Activated B cell treated with CpG ODN at 0.5 μM for 24 hours (primary cell): ENCODE data around the gene STK11IP. TPM values are rescaled to one million over a fixed set of nuclear protein-coding genes. Genes with fewer than 3 reads are reported as not detected.

Source experiments
- ATAC-seq: fragments of 200-7000 bp; cut with Tn5 transposase; one replicate; pipeline ENCODE4 v1.10.0; 2021; ENCODE audit warnings: low read depth, mild to moderate bottlenecking, moderate library complexity
- CTCF ChIA-PET: fragments of 350-600 bp; sonication (Branson Sonifier 250); formaldehyde crosslinking; loops from one replicate; lab custom pipeline; 2021; ENCODE audit warnings: antibody characterized with exemption; lab: Charles Lee
- POLR2A ChIA-PET: fragments of 350-600 bp; sonication (Branson Sonifier 250); formaldehyde crosslinking; loops from one replicate; lab custom pipeline; 2021; ENCODE audit warnings: antibody characterized with exemption; lab: Charles Lee
- DNase-seq: peaks from one replicate; pipeline ENCODE4 v3.0.0; 2022
- H3K27ac Mint-ChIP-seq: one replicate; pipeline ENCODE4 v1.8.0; 2020; ENCODE audit warnings: mixed read lengths
- H3K27me3 Mint-ChIP-seq: one replicate; pipeline ENCODE4 v1.8.0; 2021; ENCODE audit warnings: mixed read lengths
- H3K36me3 Mint-ChIP-seq: one replicate; pipeline ENCODE4 v1.8.0; 2021; ENCODE audit warnings: low read depth, mixed read lengths
- H3K4me1 Mint-ChIP-seq: one replicate; pipeline ENCODE4 v1.8.0; 2021; ENCODE audit warnings: mixed read lengths
- H3K4me3 Mint-ChIP-seq: one replicate; pipeline ENCODE4 v1.8.0; 2020; ENCODE audit warnings: mild to moderate bottlenecking, mixed read lengths
- H3K9me3 Mint-ChIP-seq: one replicate; pipeline ENCODE4 v1.8.0; 2020; ENCODE audit warnings: mixed read lengths
- intact Hi-C: fragments of 100-400 bp; cut with micrococcal nuclease; formaldehyde crosslinking; loops from one replicate; pipeline ENCODE4 v1.15.1; 2024
- total RNA-seq: library from RNA; stranded (reverse); gene quantifications from 2 replicates; pipeline ENCODE4 v1.2.3, GENCODE V29; 2022
- TF ChIP-seq, protein P1 (sequence below): fragments of 200-600 bp; IDR thresholded peaks from one replicate; pipeline ENCODE4 v1.8.0; 2022; ENCODE audit warnings: antibody characterized with exemption, mild to moderate bottlenecking

The STK11IP gene
- total RNA-seq, 1 donor from 2014 or later, result 53.6 TPM

DNA sequence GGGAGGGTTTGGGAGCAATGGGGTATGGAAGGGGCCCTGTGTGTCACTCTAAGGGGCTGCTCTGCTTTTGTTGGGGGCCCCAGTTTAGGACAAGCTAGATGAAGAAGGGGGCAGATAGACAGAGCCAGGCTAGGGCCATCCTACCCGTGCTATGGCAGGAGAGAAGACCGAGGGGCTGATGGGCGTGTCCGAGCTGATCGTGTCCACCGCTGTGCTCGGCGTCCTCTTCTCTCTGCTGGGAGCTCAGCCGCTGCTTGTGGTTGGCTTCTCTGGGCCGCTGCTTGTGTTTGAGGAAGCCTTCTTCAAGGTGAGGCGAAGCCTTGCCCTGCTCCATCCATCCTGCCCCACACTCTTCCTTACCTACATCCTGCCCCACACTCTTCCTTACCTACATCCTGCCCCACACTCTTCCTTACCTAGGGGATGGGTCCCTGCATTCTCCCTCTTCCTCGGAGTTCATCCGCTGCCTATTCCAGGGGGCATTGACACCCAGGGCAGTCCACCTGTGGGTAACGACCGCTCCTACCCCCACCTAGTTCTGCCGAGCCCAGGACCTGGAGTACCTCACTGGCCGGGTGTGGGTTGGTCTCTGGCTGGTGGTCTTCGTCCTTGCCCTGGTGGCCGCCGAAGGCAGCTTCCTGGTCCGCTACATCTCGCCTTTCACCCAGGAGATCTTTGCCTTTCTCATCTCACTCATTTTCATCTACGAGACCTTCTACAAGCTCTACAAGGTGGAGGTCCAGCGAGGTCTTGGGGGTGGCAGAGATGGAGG is 38.7 kb downstream of the STK11IP start:
- Mint-ChIP-seq H3K27me3 (peaks cover 23% of the 10 kb centered on the region), H3K4me3 (no peak overlapping the region), H3K36me3 (no peaks in the 10 kb centered on the region), H3K4me1 (no peaks in the 10 kb centered on the region), H3K27ac (no peak overlapping the region), H3K9me3 (no peaks in the 10 kb centered on the region)
- ChIA-PET CTCF (no interaction called here), POLR2A (no interaction called here)
- TF ChIP-seq, protein P1, sequence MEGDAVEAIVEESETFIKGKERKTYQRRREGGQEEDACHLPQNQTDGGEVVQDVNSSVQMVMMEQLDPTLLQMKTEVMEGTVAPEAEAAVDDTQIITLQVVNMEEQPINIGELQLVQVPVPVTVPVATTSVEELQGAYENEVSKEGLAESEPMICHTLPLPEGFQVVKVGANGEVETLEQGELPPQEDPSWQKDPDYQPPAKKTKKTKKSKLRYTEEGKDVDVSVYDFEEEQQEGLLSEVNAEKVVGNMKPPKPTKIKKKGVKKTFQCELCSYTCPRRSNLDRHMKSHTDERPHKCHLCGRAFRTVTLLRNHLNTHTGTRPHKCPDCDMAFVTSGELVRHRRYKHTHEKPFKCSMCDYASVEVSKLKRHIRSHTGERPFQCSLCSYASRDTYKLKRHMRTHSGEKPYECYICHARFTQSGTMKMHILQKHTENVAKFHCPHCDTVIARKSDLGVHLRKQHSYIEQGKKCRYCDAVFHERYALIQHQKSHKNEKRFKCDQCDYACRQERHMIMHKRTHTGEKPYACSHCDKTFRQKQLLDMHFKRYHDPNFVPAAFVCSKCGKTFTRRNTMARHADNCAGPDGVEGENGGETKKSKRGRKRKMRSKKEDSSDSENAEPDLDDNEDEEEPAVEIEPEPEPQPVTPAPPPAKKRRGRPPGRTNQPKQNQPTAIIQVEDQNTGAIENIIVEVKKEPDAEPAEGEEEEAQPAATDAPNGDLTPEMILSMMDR, result no peak
- intact Hi-C loops, result no loop called here
- no peak for DNase-seq
- ATAC-seq, result no peak

DNA sequence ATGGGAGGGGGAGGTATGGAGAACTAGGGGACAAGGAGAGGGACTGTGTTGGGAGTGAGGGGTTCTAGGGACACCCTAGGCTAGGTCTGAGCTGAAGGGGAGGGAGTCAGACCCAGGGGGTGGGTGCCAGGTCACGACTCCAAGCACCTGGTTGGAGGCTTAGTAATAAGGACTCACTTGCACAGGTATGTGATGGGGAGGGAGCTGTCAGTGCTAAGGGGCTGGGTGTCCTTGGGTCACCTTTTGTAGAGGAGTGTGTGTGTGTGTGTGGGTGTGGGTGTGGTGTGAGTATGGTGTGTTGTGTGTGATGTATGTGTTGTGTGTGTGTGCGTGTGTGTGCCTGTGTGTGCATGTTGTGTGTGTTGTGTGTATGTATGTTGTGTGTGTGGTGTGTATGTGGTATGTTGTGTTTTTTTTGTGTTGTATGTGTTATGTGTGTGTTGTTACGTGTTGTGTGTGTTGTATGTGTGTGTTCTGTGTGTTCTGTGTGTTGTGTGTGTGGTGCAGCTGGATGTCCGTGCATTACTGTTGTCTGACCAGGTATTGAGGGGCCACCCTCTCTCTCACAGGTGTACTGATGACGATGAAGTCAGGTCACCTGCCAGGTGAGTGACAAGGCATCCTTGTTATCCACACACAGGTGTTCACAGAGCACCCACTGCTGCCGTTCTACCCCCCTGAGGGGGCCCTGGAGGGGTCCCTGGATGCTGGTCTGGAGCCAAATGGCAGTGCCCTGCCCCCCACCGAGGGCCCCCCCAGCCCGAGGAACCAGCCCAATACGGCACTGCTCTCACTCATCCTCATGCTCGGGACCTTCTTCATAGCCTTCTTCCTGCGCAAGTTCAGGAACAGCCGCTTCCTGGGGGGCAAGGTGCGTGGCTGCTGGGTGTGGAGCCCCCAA is 39.5 kb downstream of the STK11IP start:
- H3K9me3 Mint-ChIP-seq, result no peaks in the 10 kb centered on the region
- POLR2A ChIA-PET, result no interaction called here
- ATAC-seq, result no peak
- H3K36me3 Mint-ChIP-seq, result no peaks in the 10 kb centered on the region
- peaks cover 5% of the 10 kb centered on the region for H3K4me1 Mint-ChIP-seq
- intact Hi-C loops, result no loop called here
- CTCF ChIA-PET, result no interaction called here
- H3K4me3 Mint-ChIP-seq, result no peak overlapping the region
- H3K27me3 Mint-ChIP-seq, result peaks cover 18% of the 10 kb centered on the region
- no peak overlapping the region for H3K27ac Mint-ChIP-seq
- DNase-seq, result no peak
- TF ChIP-seq, protein P1, result no peak

DNA sequence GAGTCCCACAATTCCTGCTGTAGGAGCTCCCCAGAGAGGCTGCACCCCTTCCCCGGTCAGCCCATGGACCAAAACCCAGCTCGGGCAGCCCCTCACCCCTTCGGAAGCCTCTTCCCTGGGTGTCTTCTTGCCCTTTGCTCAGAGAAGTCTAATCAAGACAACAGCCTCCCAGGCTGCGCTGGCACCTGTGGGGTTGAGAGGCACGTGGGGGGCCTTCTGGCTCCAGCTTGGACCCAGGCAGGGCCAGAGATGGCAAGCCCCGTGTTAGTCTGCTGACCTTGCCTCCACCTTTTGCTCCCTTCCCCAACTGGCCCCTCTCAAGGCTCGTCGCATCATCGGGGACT is 40.2 kb downstream of the STK11IP start:
- DNase-seq (no peak), ATAC-seq (no peak)
- CTCF ChIA-PET, result interaction anchor here (0.9 kb wide), 1 partner anchor 96 kb away, joined by 3 read pairs; no protein-coding TSS in a partner anchor
- Mint-ChIP-seq H3K9me3 (no peaks in the 10 kb centered on the region), H3K4me3 (no peak overlapping the region), H3K27me3 (peaks cover 18% of the 10 kb centered on the region), H3K27ac (no peak overlapping the region), H3K36me3 (no peaks in the 10 kb centered on the region), H3K4me1 (peaks cover 11% of the 10 kb centered on the region)
- intact Hi-C loops, result no loop called here
- TF ChIP-seq, protein P1, result no peak
- POLR2A ChIA-PET, result no interaction called here

DNA sequence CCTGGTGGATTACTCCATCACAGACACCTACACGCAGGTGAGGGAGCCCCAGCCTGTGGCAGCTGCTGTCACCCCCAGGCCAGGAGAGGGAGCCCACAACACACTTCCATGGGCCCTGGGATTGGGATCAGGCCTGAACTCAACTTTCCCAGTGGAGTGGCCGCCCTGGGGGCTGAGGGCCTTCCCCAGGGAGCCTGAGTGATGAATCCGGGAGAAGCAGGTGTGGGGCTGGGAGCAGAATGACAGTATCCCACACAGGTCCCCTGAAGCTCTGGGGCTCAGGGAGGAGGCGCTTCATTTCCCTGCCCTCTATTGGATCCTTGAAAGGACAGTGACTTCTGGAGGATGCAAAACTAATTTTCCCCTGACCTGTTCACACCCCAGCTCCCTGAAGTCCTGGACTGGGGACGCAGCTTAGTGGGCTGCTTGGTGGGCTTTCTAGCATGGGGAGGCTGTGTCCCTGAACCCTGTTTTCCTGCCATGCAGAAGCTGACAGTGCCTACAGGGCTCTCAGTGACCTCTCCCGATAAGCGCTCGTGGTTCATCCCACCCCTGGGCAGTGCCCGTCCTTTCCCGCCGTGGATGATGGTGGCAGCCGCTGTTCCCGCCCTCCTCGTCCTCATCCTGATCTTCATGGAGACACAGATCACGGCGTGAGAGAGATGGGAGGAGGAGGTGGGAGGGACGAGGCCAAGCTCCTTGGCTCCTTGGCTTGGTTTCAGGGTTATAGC is 40.7 kb downstream of the STK11IP start:
- H3K4me1 Mint-ChIP-seq, result peaks cover 15% of the 10 kb centered on the region
- POLR2A ChIA-PET, result no interaction called here
- TF ChIP-seq, protein P1, result no peak
- CTCF ChIA-PET, result interaction anchor here (0.9 kb wide), 1 partner anchor 97 kb away, joined by 3 read pairs; no protein-coding TSS in a partner anchor
- H3K36me3 Mint-ChIP-seq, result no peaks in the 10 kb centered on the region
- peaks cover 16% of the 10 kb centered on the region for H3K27me3 Mint-ChIP-seq
- DNase-seq (no peak), ATAC-seq (no peak)
- no peaks in the 10 kb centered on the region for H3K9me3 Mint-ChIP-seq
- H3K4me3 Mint-ChIP-seq, result no peak overlapping the region
- no peak overlapping the region for H3K27ac Mint-ChIP-seq
- intact Hi-C loops, result no loop called here
